ENCODE data around the gene WASHC2A.
"Not testable (repeated sequence)": the region's sequence is repeated elsewhere in the genome, so short reads cannot be mapped to it uniquely, and the experiment has no call there.

WASHC2A gene

DNA sequence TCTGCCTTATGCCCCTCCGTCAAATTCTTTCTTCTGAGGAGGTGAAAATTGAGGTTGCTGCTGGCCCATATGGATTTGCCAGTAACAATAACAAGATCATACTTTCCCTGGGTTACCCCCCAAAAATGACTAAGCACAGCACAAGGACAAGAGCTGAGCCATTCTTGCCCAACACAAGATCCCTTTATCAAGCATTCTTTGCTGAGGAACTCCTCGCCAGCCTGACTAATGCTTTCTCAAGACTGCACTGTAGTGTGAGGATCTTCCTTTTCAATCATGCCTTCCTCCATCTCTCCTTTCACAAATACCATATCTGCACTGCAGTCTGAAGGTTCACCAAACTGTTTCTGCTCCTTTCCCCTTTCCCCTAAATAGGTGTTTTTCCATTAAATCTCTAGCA lies 92.1 kb downstream of the WASHC2A start:
- DNase-seq (ENCODE audit: low spot score), result not testable (repeated sequence)

DNA sequence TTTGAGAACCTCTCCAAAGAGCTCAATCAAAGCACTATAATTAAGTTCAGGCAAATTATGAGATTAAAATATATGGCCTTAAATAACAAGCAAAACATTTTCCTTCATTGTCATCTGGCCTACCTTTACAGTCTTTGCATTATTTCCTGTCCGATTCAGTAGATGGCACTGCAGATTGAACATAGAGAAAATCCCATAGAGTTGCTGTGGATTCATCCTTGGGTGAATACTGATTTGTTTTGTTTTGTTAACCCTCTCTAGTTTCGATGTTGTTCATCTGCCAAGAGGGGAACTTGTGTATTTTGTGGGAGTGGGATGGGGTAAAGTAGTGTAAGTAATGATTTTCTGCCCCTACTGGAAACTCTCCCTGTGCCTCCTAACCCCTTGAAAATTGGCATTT lies 97.3 kb downstream of the WASHC2A start:
- not testable (repeated sequence) for DNase-seq (ENCODE audit: low spot score)

DNA sequence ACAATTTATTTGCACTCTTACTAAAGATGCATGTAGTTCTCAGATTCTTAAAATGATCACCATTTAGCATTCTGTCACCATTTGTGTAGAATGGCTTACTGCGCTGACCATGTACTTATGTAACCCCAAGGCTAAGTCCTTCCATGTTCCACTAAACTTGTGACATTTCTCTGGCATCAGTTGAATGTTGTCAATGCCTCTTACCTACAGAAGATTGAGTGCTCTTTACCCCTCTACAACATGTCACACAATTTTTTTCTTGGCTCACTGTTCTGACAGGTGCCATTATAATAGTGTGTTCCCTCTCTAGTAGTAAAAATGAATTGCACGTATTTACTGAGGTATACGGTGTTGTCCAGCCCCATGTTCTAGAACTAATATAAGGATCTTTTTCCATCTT lies 100.1 kb downstream of the WASHC2A start:
- DNase-seq (ENCODE audit: low spot score), result not testable (repeated sequence)

DNA sequence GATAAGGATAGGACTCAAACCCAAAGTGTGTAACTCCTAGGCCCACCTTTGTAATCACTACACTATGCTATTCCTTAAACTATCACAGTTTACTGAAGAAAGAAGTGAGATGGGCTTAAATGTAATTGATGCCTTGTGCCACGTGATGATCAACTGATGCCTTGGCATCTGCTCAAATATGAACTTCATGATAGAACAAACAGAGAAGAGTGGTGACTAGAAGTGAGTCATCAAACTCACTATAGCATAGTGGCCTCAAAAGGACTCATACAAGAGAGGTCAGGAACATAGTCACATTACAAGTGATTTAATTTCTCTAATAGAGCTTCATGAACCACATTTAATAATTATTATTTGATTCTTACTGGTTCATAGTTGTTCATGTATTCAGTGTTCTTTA lies 101.8 kb downstream of the WASHC2A start:
- DNase-seq (ENCODE audit: low spot score), result peak; percentile 7

DNA sequence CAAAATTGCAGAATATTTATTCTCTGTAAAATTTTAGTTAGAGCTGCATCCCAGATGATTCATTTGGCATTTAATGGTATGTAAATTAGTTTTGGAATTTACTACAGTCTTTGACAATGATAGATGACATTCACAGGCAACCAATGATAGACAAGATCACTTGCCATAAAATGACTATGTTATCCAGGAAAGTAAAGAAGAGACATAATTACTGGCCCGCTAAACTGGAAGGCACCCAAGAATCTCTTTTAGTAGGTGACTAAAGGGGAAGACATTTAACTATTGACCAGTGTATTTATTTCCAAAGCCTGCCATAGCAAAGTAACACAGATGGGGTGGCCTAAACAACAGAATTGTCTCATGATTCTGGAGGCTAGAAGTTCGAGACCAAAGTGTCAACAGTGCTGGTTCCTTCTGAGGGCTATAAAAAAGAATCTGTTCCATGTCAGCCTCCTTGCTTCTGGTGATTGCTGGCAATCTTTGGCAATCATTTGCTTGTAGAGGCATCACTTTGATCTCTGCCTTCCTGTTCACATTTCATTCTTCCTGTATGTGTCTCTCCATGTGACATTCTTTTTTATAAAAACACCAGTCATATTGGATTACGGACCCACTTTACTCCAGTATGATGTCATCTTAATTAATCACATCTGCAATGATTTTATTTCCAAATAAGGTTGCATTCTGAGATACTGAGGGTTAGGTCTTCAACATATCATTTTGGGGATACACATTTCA lies 107.2 kb downstream of the WASHC2A start:
- DNase-seq (ENCODE audit: low spot score), result peak; percentile 0

Measured in SW480 (cell line).